ENCODE results near the gene RGS14.

DNA sequence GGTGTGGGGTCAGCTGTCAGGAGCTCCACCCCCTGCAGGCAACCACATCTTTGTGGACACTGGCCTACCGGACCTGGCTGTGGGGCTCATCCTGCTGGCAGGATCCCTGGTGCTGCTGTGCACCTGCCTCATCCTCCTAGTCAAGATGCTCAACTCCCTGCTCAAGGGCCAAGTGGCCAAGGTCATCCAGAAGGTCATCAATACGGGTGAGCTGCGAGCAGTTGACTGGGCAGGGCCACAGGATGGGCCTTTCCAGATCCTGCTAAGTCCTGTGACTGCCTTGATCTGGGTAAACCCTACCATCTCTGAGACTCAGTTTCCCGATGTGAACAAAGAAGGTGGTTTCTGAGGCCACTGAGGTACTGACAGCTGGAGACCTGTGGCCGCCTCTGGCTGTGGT, 36.3 kb downstream of the RGS14 start:
- no peak for TF ChIP-seq CTCF (IDR thresholded peaks at IDR 0.05)
- TF ChIP-seq POLR2A (IDR thresholded peaks at IDR 0.05) = no peak

Data from tibial nerve (tissue), 3 donors.